DOHH2 (cell line): ENCODE measurements around the gene VSTM2B.

Source experiments
- H3F3A ChIP-seq: fragments of 200-600 bp; sonication (generic), shearing (Covaris generic); 2 replicates; pipeline ENCODE4 v1.6.0; 2016; ENCODE audit warnings: antibody characterized with exemption, mild to moderate bottlenecking; ENCODE audit not compliant: control insufficient read depth, insufficient read depth
- H3K27ac ChIP-seq: fragments of 200-600 bp; sonication (generic); 2 replicates; pipeline ENCODE4 v1.5.1; 2014; ENCODE audit warnings: low read depth, mild to moderate bottlenecking, low read length, moderate library complexity
- H3K27me3 ChIP-seq: fragments of 200-600 bp; sonication (generic); 2 replicates; pipeline ENCODE4 v1.6.1; 2014; ENCODE audit warnings: mild to moderate bottlenecking, low read length, mixed read lengths; ENCODE audit not compliant: control insufficient read depth
- H3K36me3 ChIP-seq: fragments of 200-600 bp; sonication (generic); 2 replicates; pipeline ENCODE4 v1.6.1; 2014; ENCODE audit warnings: mild to moderate bottlenecking, low read length, moderate library complexity, mixed read lengths; ENCODE audit not compliant: control insufficient read depth
- H3K4me1 ChIP-seq: fragments of 200-600 bp; sonication (generic); 2 replicates; pipeline ENCODE4 v1.6.1; 2014; ENCODE audit warnings: mild to moderate bottlenecking, low read length, mixed read lengths; ENCODE audit not compliant: control insufficient read depth
- H3K4me2 ChIP-seq: fragments of 200-600 bp; sonication (generic); 2 replicates; pipeline ENCODE4 v1.6.0; 2014; ENCODE audit warnings: mild to moderate bottlenecking, low read length, moderate library complexity
- H3K4me3 ChIP-seq: fragments of 200-600 bp; sonication (generic); 2 replicates; pipeline ENCODE4 v1.5.1; 2014; ENCODE audit warnings: mild to moderate bottlenecking, low read length, mixed read lengths
- H3K79me2 ChIP-seq: fragments of 200-600 bp; sonication (generic); 2 replicates; pipeline ENCODE4 v1.6.1; 2014; ENCODE audit warnings: mild to moderate bottlenecking, low read length, mixed read lengths; ENCODE audit not compliant: control insufficient read depth
- H3K9me2 ChIP-seq: fragments of 200-600 bp; sonication (generic); replicated peaks from 2 replicates; pipeline ENCODE4 v1.6.1; 2014; ENCODE audit warnings: mild to moderate bottlenecking, low read length, mixed read lengths; ENCODE audit not compliant: control insufficient read depth
- H3K9me3 ChIP-seq: fragments of 200-600 bp; sonication (generic); 2 replicates; pipeline ENCODE4 v1.6.1; 2014; ENCODE audit warnings: antibody characterized with exemption, low read length, mixed read lengths; ENCODE audit not compliant: control insufficient read depth, insufficient read depth
- H4K20me1 ChIP-seq: fragments of 200-600 bp; sonication (generic); 2 replicates; pipeline ENCODE4 v1.6.0; 2014; ENCODE audit warnings: low read depth, mild to moderate bottlenecking, antibody characterized with exemption, low read length, moderate library complexity; ENCODE audit not compliant: control insufficient read depth, insufficient read depth
- CTCF ChIP-seq: fragments of 200-600 bp; sonication (generic); IDR thresholded peaks from one replicate; pipeline ENCODE4 v1.5.1; 2014; ENCODE audit warnings: antibody characterized with exemption, mild to moderate bottlenecking, low read depth, low read length; ENCODE audit not compliant: poor library complexity, severe bottlenecking
- EZH2phosphoT487 ChIP-seq: fragments of 200-600 bp; sonication (generic); IDR thresholded peaks from 2 replicates; pipeline ENCODE4 v1.6.1; 2017; ENCODE audit warnings: borderline replicate concordance, mild to moderate bottlenecking, antibody characterized with exemption, low read length, moderate library complexity, mixed read lengths

The VSTM2B gene

GRCh38 chr19:29532956-29533355 is 7.2 kb downstream of the VSTM2B start:
- Histone ChIP-seq H3K4me2 (no peak overlapping the region), H3F3A (no peaks in the 10 kb centered on the region), H3K9me3 (no peaks in the 10 kb centered on the region), H4K20me1 (no peaks in the 10 kb centered on the region), H3K9me2 (no peaks in the 10 kb centered on the region), H3K79me2 (no peaks in the 10 kb centered on the region), H3K27me3 (no peaks in the 10 kb centered on the region), H3K36me3 (no peaks in the 10 kb centered on the region), H3K4me3 (no peak overlapping the region), H3K4me1 (no peaks in the 10 kb centered on the region), H3K27ac (no peak overlapping the region)
- TF ChIP-seq EZH2phosphoT487 (no peak), CTCF (no peak)

GRCh38 chr19:29533578-29534544 is 8.1 kb downstream of the VSTM2B start:
- no peaks in the 10 kb centered on the region for H3K79me2 ChIP-seq
- no peaks in the 10 kb centered on the region for H4K20me1 ChIP-seq
- TF ChIP-seq CTCF (no peak), EZH2phosphoT487 (no peak)
- no peaks in the 10 kb centered on the region for H3K9me2 ChIP-seq
- no peak overlapping the region for H3K27ac ChIP-seq
- H3F3A ChIP-seq, result no peaks in the 10 kb centered on the region
- H3K27me3 ChIP-seq, result no peaks in the 10 kb centered on the region
- no peaks in the 10 kb centered on the region for H3K4me1 ChIP-seq
- H3K4me2 ChIP-seq, result no peak overlapping the region
- no peak overlapping the region for H3K4me3 ChIP-seq
- no peaks in the 10 kb centered on the region for H3K36me3 ChIP-seq
- H3K9me3 ChIP-seq, result no peaks in the 10 kb centered on the region

GRCh38 chr19:29535214-29535831 is 9.5 kb downstream of the VSTM2B start:
- TF ChIP-seq CTCF (no peak), EZH2phosphoT487 (no peak)
- H3K27me3 ChIP-seq, result no peaks in the 10 kb centered on the region
- no peaks in the 10 kb centered on the region for H4K20me1 ChIP-seq

More at GRCh38 chr19:29535214-29535831, 9.5 kb downstream of the VSTM2B start:
- Histone ChIP-seq H3K4me2 (no peak overlapping the region), H3F3A (no peaks in the 10 kb centered on the region), H3K9me2 (no peaks in the 10 kb centered on the region), H3K4me3 (no peak overlapping the region), H3K4me1 (no peaks in the 10 kb centered on the region), H3K27ac (no peak overlapping the region), H3K36me3 (no peaks in the 10 kb centered on the region), H3K9me3 (no peaks in the 10 kb centered on the region), H3K79me2 (no peaks in the 10 kb centered on the region)
